H9 (cell line): ENCODE data around the gene TIMM10B. TPM values are rescaled to one million over a fixed set of nuclear protein-coding genes. Genes with fewer than 3 reads are reported as not detected.

Source experiments
- DNase-seq: peaks from one replicate; pipeline ENCODE4 v3.0.0-alpha.2; 2017
- H2AFZ ChIP-seq: one replicate; pipeline ENCODE4 v1.6.1; 2013; ENCODE audit warnings: mild to moderate bottlenecking, low read length, control low read depth, moderate library complexity
- H2AK5ac ChIP-seq: 2 replicates; pipeline ENCODE4 v1.6.1; 2013; ENCODE audit warnings: low read length, control low read depth, mixed read lengths; ENCODE audit not compliant: insufficient read length
- H2BK120ac ChIP-seq: one replicate; pipeline ENCODE4 v1.6.1; 2013; ENCODE audit warnings: low read depth, mild to moderate bottlenecking, low read length, control low read depth, inconsistent platforms; ENCODE audit not compliant: poor library complexity, severe bottlenecking
- H2BK12ac ChIP-seq: 2 replicates; pipeline ENCODE4 v1.6.1; 2013; ENCODE audit warnings: low read length, control low read depth, mixed read lengths, low read depth; ENCODE audit not compliant: insufficient read length
- H2BK15ac ChIP-seq: 2 replicates; pipeline ENCODE4 v1.6.1; 2013; ENCODE audit warnings: low read depth, low read length, control low read depth
- H2BK20ac ChIP-seq: one replicate; pipeline ENCODE4 v1.6.1; 2013; ENCODE audit warnings: low read depth, mild to moderate bottlenecking, low read length, control low read depth, inconsistent platforms; ENCODE audit not compliant: poor library complexity, severe bottlenecking
- H2BK5ac ChIP-seq: 2 replicates; pipeline ENCODE4 v1.6.1; 2013; ENCODE audit warnings: low read length, control low read depth, mixed read lengths; ENCODE audit not compliant: insufficient read length
- H3K14ac ChIP-seq: 2 replicates; pipeline ENCODE4 v1.6.1; 2013; ENCODE audit warnings: low read length, control low read depth; ENCODE audit not compliant: insufficient read depth
- H3K18ac ChIP-seq: 2 replicates; pipeline ENCODE4 v1.6.1; 2013; ENCODE audit warnings: low read depth, mild to moderate bottlenecking, mixed read lengths, low read length, control low read depth; ENCODE audit not compliant: insufficient read length
- H3K23ac ChIP-seq: 2 replicates; pipeline ENCODE4 v1.6.1; 2013; ENCODE audit warnings: low read length, control low read depth, mixed read lengths, low read depth; ENCODE audit not compliant: insufficient read length
- H3K23me2 ChIP-seq: 2 replicates; pipeline ENCODE4 v1.6.1; 2013; ENCODE audit warnings: low read depth, mild to moderate bottlenecking, mixed read lengths, low read length, control low read depth; ENCODE audit not compliant: insufficient read length, poor library complexity, severe bottlenecking
- H3K27ac ChIP-seq: 2 replicates; pipeline ENCODE4 v1.5.1; 2013; ENCODE audit warnings: low read length, control low read depth, mixed read lengths, low read depth; ENCODE audit not compliant: insufficient read length
- H3K27me3 ChIP-seq: 2 replicates; pipeline ENCODE4 v1.6.1; 2013; ENCODE audit warnings: low read length, control low read depth, inconsistent platforms; ENCODE audit not compliant: insufficient read depth
- H3K4ac ChIP-seq: 2 replicates; pipeline ENCODE4 v1.6.1; 2013; ENCODE audit warnings: low read depth, mild to moderate bottlenecking, control low read depth, inconsistent platforms, low read length, moderate library complexity
- H3K4me1 ChIP-seq: 2 replicates; pipeline ENCODE4 v1.6.1; 2013; ENCODE audit warnings: low read length, control low read depth, inconsistent platforms; ENCODE audit not compliant: insufficient read depth
- H3K4me2 ChIP-seq: 2 replicates; pipeline ENCODE4 v1.6.1; 2013; ENCODE audit warnings: low read length, control low read depth, mixed read lengths; ENCODE audit not compliant: insufficient read length, insufficient read depth
- H3K56ac ChIP-seq: 2 replicates; pipeline ENCODE4 v1.6.1; 2013; ENCODE audit warnings: low read depth, mild to moderate bottlenecking, mixed read lengths, low read length, control low read depth; ENCODE audit not compliant: insufficient read length
- H3K79me1 ChIP-seq: 2 replicates; pipeline ENCODE4 v1.6.1; 2013; ENCODE audit warnings: low read depth, mild to moderate bottlenecking, moderate library complexity, low read length, control low read depth, inconsistent platforms; ENCODE audit not compliant: insufficient read depth, poor library complexity, severe bottlenecking
- H3K79me2 ChIP-seq: 2 replicates; pipeline ENCODE4 v1.6.1; 2013; ENCODE audit warnings: low read length, control low read depth, inconsistent platforms; ENCODE audit not compliant: insufficient read depth
- H3K9ac ChIP-seq: 2 replicates; pipeline ENCODE4 v1.6.1; 2013; ENCODE audit warnings: low read length, control low read depth, mixed read lengths; ENCODE audit not compliant: insufficient read length; ENCODE audit errors: extremely low read depth
- H3K9me3 ChIP-seq: one replicate; pipeline ENCODE4 v1.6.1; 2013; ENCODE audit warnings: low read depth, low read length, inconsistent platforms; ENCODE audit not compliant: control insufficient read depth
- H3T11ph ChIP-seq: one replicate; pipeline ENCODE4 v1.6.1; 2013; ENCODE audit warnings: mild to moderate bottlenecking, low read length, control low read depth, inconsistent platforms
- H4K20me1 ChIP-seq: one replicate; pipeline ENCODE4 v1.6.1; 2013; ENCODE audit not compliant: control insufficient read depth, insufficient read length, insufficient read depth
- H4K5ac ChIP-seq: 2 replicates; pipeline ENCODE4 v1.6.1; 2013; ENCODE audit warnings: low read depth, mild to moderate bottlenecking, mixed read lengths, low read length, control low read depth; ENCODE audit not compliant: insufficient read length
- H4K8ac ChIP-seq: replicated peaks from 2 replicates; pipeline ENCODE4 v1.6.1; 2013; ENCODE audit warnings: low read length, control low read depth, mixed read lengths, low read depth; ENCODE audit not compliant: insufficient read length
- H4K91ac ChIP-seq: 2 replicates; pipeline ENCODE4 v1.6.1; 2013; ENCODE audit warnings: low read depth, mild to moderate bottlenecking, moderate library complexity, mixed read lengths, low read length, control low read depth; ENCODE audit not compliant: insufficient read length
- H3K27ac Mint-ChIP-seq, 3 experiments: 2 replicates in 2 of 3; 3 replicates in 1 of 3; pipeline ENCODE4 v1.8.0; 2020 to 2021; ENCODE audit warnings: mixed read lengths in 3 of 3, mild to moderate bottlenecking in 1 of 3, moderate library complexity in 1 of 3
- H3K27me3 Mint-ChIP-seq: 2 replicates; pipeline ENCODE4 v1.8.0; 2021; ENCODE audit warnings: low read depth, mild to moderate bottlenecking, moderate library complexity, mixed read lengths
- H3K36me3 Mint-ChIP-seq, 3 experiments: 2 replicates in 2 of 3; 3 replicates in 1 of 3; pipeline ENCODE4 v1.8.0; 2020 to 2021; ENCODE audit warnings: low read depth in 3 of 3, mixed read lengths in 3 of 3; ENCODE audit not compliant: insufficient read depth in 1 of 3
- H3K4me1 Mint-ChIP-seq, 2 experiments: 2 replicates each; pipeline ENCODE4 v1.8.0; 2020; ENCODE audit warnings: mixed read lengths in 2 of 2
- H3K4me3 Mint-ChIP-seq, 2 experiments: 2 replicates in 1 of 2; 3 replicates in 1 of 2; pipeline ENCODE4 v1.8.0; 2020 to 2021; ENCODE audit warnings: mild to moderate bottlenecking in 2 of 2, mixed read lengths in 2 of 2, moderate library complexity in 1 of 2
- H3K9me3 Mint-ChIP-seq, 2 experiments: 2 replicates in 1 of 2; 3 replicates in 1 of 2; pipeline ENCODE4 v1.8.0; 2020; ENCODE audit warnings: mild to moderate bottlenecking in 2 of 2, mixed read lengths in 2 of 2, moderate library complexity in 1 of 2
- WGBS: extraction: QIAGEN DNeasy Blood & Tissue Kit; methylation state at CpG from one replicate; pipeline ENCODE4 v1.1.7; 2013; ENCODE audit warnings: missing lambda C conversion rate, low lambda C conversion rate, mixed read lengths; ENCODE audit not compliant: insufficient read length; ENCODE audit errors: extremely low coverage; 5-methylcytosine and 5-hydroxymethylcytosine counted together
- total RNA-seq: library from RNA; stranded (reverse); gene quantifications from 2 replicates; pipeline ENCODE4 v1.2.1, GENCODE V29; 2021
- TF ChIP-seq, protein P1 (sequence below): fragments of 200-600 bp; sonication (generic); conservative IDR thresholded peaks from 3 replicates; pipeline ENCODE4 v1.8.0; 2021; ENCODE audit warnings: antibody characterized with exemption, mild to moderate bottlenecking

TIMM10B gene
- total RNA-seq, 1 experiment from 2014 or later: 49.9 TPM

DNA sequence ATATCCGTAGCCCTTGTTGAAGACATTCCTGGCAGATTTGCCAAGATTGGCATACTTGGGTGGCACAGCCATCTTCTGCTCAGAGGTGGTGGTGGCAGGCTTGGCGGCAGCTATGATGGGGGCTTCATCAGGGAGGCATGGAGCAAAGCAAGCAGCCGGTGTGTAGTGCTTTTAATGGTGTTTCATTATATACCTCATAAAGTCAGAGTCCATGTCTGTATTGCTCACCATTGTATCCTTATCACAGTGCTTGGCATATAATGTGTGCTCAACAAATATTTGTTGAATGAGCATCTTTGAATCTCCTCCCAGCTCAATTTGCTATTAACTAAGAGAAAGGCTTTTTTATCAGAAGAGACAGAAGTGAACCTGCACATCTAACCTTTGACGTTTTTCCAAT lies 8.0 kb downstream of the TIMM10B start:
- H2BK15ac ChIP-seq: no peak overlapping the region
- H2BK120ac ChIP-seq: no peak overlapping the region
- Mint-ChIP-seq H3K27ac (no peak overlapping the region), H3K36me3 (peaks cover 0 to 5% (median 3%) of the 10 kb centered on the region in 3 experiments; a peak in 5 of 7 replicates), H3K9me3 (no peaks in the 10 kb centered on the region), H3K4me1 (no peaks in the 10 kb centered on the region), H3K27me3 (no peaks in the 10 kb centered on the region), H3K4me3 (no peak overlapping the region)
- H3K23ac ChIP-seq: no peak overlapping the region
- H2BK5ac ChIP-seq: no peak overlapping the region
- H3K79me2 ChIP-seq: no peaks in the 10 kb centered on the region
- no peak overlapping the region for H4K91ac ChIP-seq
- H3K9me3 ChIP-seq: no peaks in the 10 kb centered on the region
- no peak overlapping the region for H3K56ac ChIP-seq
- H3K18ac ChIP-seq: no peak overlapping the region
- no peak overlapping the region for H2AFZ ChIP-seq
- H3K79me1 ChIP-seq: no peaks in the 10 kb centered on the region
- H3K14ac ChIP-seq: no peak overlapping the region
- TF ChIP-seq, protein P1, sequence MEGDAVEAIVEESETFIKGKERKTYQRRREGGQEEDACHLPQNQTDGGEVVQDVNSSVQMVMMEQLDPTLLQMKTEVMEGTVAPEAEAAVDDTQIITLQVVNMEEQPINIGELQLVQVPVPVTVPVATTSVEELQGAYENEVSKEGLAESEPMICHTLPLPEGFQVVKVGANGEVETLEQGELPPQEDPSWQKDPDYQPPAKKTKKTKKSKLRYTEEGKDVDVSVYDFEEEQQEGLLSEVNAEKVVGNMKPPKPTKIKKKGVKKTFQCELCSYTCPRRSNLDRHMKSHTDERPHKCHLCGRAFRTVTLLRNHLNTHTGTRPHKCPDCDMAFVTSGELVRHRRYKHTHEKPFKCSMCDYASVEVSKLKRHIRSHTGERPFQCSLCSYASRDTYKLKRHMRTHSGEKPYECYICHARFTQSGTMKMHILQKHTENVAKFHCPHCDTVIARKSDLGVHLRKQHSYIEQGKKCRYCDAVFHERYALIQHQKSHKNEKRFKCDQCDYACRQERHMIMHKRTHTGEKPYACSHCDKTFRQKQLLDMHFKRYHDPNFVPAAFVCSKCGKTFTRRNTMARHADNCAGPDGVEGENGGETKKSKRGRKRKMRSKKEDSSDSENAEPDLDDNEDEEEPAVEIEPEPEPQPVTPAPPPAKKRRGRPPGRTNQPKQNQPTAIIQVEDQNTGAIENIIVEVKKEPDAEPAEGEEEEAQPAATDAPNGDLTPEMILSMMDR: no peak
- no peak overlapping the region for H2AK5ac ChIP-seq
- H4K20me1 ChIP-seq: no peaks in the 10 kb centered on the region
- WGBS: no CpG with 5 or more reads among the region's 4 CpGs
- no peak overlapping the region for H3K4me2 ChIP-seq
- DNase-seq: no peak
- no peak overlapping the region for H2BK20ac ChIP-seq
- H3K4me1 ChIP-seq: no peaks in the 10 kb centered on the region
- no peak overlapping the region for H2BK12ac ChIP-seq
- H4K5ac ChIP-seq: no peak overlapping the region
- H3T11ph ChIP-seq: no peak overlapping the region
- H3K27me3 ChIP-seq: no peaks in the 10 kb centered on the region
- H3K27ac ChIP-seq: no peak overlapping the region
- no peak overlapping the region for H4K8ac ChIP-seq
- no peaks in the 10 kb centered on the region for H3K23me2 ChIP-seq
- no peak overlapping the region for H3K4ac ChIP-seq
- no peak overlapping the region for H3K9ac ChIP-seq
